ENCODE data around the gene KCNJ18. TPM values are rescaled to one million over a fixed set of nuclear protein-coding genes. Genes with fewer than 3 reads are reported as not detected.
"Not testable (repeated sequence)": the region's sequence is repeated elsewhere in the genome, so short reads cannot be mapped to it uniquely, and the experiment has no call there.

The KCNJ18 gene
- not detected for total RNA-seq
- long read RNA-seq: 0 reads

GRCh38 chr17:21691883-21692703 is at the start of gene KCNJ18:
KCNJ18 (plus strand) TSS chr17:21692523; CDS start chr17:21702787, 10,264 bp downstream.
- H3K4me3 ChIP-seq; H3K27ac ChIP-seq; H3K4me1 ChIP-seq; intact Hi-C loops (cut with DNase I); H3K27me3 ChIP-seq; H3K36me3 ChIP-seq; H3K9me3 ChIP-seq: not testable (repeated sequence)
- peak in 1 of 3 donors; percentile 1 for DNase-seq
- peak in 1 of 4 donors; percentile 15 for ATAC-seq
- 63% methylated on average over 7 of the region's 18 CpGs for WGBS (ENCODE audit: insufficient coverage, low coverage, low lambda C conversion rate, missing lambda C conversion rate)

DNA sequence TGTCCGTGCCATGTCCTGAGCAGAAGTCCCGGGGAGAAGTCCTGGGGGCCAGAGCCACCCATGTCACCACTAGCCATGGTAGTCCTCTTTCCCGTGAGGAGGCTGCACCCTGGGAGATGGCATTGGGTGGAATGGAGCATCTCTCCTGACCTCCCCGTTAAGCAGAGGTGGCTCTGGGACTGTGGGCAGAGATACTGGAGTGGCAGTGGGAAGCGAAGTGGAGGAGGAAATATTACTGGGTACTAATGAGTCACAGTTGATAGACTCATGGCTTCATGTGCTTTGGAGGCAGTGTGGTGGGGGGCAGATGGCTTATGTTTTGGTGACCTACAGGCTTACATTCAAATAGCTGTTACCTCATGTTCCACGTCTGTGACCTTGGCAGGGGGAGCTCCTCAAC is 44.2 kb upstream of the KCNJ18 start:
- ATAC-seq; H3K36me3 ChIP-seq; H3K9me3 ChIP-seq; H3K27me3 ChIP-seq; H3K4me1 ChIP-seq; H3K27ac ChIP-seq; DNase-seq; H3K4me3 ChIP-seq; intact Hi-C loops (cut with DNase I): not testable (repeated sequence)
- WGBS (ENCODE audit: insufficient coverage, low coverage, low lambda C conversion rate, missing lambda C conversion rate): 57% methylated on average over 6 of the region's 6 CpGs

GRCh38 chr17:21650043-21650442 is 42.3 kb upstream of the KCNJ18 start:
- intact Hi-C loops (cut with DNase I); ATAC-seq; H3K4me3 ChIP-seq; H3K27ac ChIP-seq; H3K36me3 ChIP-seq; H3K27me3 ChIP-seq; H3K4me1 ChIP-seq; H3K9me3 ChIP-seq; DNase-seq: not testable (repeated sequence)
- 73% methylated on average over 1 of the region's 1 CpG for WGBS (ENCODE audit: insufficient coverage, low coverage, low lambda C conversion rate, missing lambda C conversion rate)

DNA sequence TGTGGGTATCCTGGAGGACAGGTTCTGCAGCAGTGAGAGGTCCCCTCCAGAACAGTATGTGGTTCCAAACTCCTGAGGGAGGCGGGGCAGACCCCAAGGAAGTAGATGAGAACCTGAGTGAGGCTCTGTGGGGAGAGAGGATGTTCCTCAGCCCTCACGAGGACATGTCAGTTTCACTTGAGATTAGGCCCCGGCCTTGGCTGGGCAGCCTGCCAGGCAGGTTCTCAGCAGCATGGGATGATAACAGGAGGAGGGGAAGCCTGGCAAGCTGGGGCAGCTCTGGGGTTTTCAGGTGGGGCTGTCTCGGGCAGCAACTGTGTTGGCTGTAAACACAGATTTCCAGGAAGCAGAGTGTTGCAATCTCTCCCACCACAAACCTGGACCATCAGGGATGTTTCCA is 40.3 kb upstream of the KCNJ18 start:
- DNase-seq; H3K36me3 ChIP-seq; ATAC-seq; H3K4me1 ChIP-seq; intact Hi-C loops (cut with DNase I); H3K9me3 ChIP-seq; H3K27ac ChIP-seq; H3K4me3 ChIP-seq; H3K27me3 ChIP-seq: not testable (repeated sequence)
- WGBS (ENCODE audit: insufficient coverage, low coverage, low lambda C conversion rate, missing lambda C conversion rate): 7% methylated on average over 2 of the region's 4 CpGs

- H3K27ac ChIP-seq; H3K27me3 ChIP-seq; DNase-seq; intact Hi-C loops (cut with DNase I); H3K4me3 ChIP-seq; H3K9me3 ChIP-seq; H3K36me3 ChIP-seq; ATAC-seq; H3K4me1 ChIP-seq: not testable (repeated sequence)
- 67% methylated on average over 8 of the region's 10 CpGs for WGBS (ENCODE audit: insufficient coverage, low coverage, low lambda C conversion rate, missing lambda C conversion rate)
These were observed 39.1 kb upstream of the KCNJ18 start for GRCh38 chr17:21653211-21653610.

DNA sequence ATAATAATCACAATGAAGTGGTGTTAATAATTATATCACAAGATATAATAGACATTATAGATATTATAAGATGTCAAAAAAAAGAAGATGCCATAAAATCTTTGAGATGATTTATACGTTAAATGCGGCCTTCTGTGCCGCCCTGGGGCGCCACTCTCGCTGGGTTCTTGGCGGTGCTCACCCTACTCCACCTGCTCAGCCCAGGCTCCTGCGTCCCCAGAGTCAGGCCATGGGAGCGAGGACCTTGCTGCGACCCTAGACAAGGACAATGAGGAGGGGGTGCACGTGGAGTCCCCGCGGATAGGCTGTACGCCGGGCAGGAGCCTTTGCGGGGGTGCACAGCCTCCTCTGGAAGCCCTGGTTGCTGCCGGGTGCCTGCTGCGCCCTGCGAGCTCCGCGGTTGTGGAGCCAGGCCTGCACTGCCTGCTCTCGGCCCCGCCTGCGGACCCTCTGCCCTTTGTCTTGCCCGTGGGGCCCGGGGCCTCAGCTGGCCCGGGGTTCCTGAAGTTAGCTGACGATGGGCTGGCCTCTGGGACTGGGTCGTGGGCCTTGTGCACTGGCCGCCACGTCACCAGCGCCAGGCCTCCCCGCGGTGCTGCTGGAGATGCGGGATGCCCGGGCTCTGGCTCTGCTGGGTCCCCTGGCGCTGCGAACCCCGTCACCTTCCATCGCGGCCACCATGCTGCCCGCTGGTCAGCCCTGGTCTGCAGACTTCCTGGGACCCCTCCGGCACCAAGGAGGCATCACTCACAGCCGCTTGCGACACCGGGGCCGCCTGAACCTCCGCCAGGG is 35.6 kb upstream of the KCNJ18 start:
- DNase-seq: not testable (repeated sequence)
- WGBS (ENCODE audit: insufficient coverage, low coverage, low lambda C conversion rate, missing lambda C conversion rate): 73% methylated on average over 9 of the region's 47 CpGs

GRCh38 chr17:21659635-21660034 is 32.7 kb upstream of the KCNJ18 start:
- WGBS (ENCODE audit: insufficient coverage, low coverage, low lambda C conversion rate, missing lambda C conversion rate): 20% methylated on average over 4 of the region's 7 CpGs
- H3K4me3 ChIP-seq; H3K27ac ChIP-seq; H3K36me3 ChIP-seq; ATAC-seq; H3K9me3 ChIP-seq; DNase-seq; H3K4me1 ChIP-seq; intact Hi-C loops (cut with DNase I); H3K27me3 ChIP-seq: not testable (repeated sequence)

More for the DNA sequence above, 35.6 kb upstream of the KCNJ18 start:
- H3K27ac ChIP-seq; intact Hi-C loops (cut with DNase I); H3K4me1 ChIP-seq; H3K4me3 ChIP-seq; H3K27me3 ChIP-seq; H3K9me3 ChIP-seq; H3K36me3 ChIP-seq: not testable (repeated sequence)
- peak in 1 of 4 donors; percentile 41 for ATAC-seq

DNA sequence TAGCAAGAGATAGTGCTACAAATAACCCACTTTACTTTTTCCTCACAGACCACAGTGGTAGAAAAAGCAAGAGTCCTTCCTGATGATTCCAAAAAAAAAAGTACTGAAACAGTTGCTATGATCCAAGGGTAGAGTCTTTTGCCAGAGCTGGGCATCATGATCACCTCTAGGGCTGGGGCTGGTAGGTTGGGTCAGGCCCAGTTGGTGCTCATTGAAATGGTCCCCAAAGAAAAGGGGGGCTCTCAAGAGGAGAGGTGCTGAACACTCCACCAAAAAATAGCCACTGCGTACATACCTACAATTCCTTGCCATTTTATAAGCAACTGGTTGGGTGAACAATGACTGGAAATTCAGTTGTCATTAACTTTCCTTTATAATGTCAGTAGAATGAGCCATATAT is 30.9 kb upstream of the KCNJ18 start:
- H3K9me3 ChIP-seq; H3K4me3 ChIP-seq; H3K4me1 ChIP-seq; intact Hi-C loops (cut with DNase I); H3K36me3 ChIP-seq; DNase-seq; H3K27me3 ChIP-seq; ATAC-seq; H3K27ac ChIP-seq: not testable (repeated sequence)
- 50% methylated on average over 1 of the region's 1 CpG for WGBS (ENCODE audit: insufficient coverage, low coverage, low lambda C conversion rate, missing lambda C conversion rate)

DNA sequence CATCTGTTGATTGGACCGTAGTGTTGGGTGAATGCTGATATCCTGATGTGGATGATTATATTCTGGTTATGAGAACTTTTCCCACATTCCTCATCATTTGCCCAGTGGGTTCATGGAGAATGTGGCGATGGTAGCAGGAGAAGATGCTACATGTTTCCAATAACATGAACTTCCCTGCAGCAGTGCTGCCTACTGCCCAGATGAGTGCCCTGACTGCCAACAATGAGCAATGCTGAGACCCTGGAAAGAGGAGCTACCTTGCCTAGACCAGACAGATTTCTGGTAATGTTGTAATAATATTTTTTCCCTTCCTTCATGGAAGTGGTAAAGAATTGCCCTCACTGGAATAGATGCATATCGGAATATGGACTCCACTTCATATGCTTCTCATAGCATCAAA is 29.2 kb upstream of the KCNJ18 start:
- H3K4me3 ChIP-seq; H3K27ac ChIP-seq; H3K9me3 ChIP-seq; H3K4me1 ChIP-seq; H3K27me3 ChIP-seq; ATAC-seq; intact Hi-C loops (cut with DNase I); DNase-seq; H3K36me3 ChIP-seq: not testable (repeated sequence)
- 49% methylated on average over 3 of the region's 3 CpGs for WGBS (ENCODE audit: insufficient coverage, low coverage, low lambda C conversion rate, missing lambda C conversion rate)

GRCh38 chr17:21663614-21664474 is 28.5 kb upstream of the KCNJ18 start:
- H3K4me3 ChIP-seq; intact Hi-C loops (cut with DNase I): not testable (repeated sequence)
- 27% methylated on average over 7 of the region's 7 CpGs for WGBS (ENCODE audit: insufficient coverage, low coverage, low lambda C conversion rate, missing lambda C conversion rate)

DNA sequence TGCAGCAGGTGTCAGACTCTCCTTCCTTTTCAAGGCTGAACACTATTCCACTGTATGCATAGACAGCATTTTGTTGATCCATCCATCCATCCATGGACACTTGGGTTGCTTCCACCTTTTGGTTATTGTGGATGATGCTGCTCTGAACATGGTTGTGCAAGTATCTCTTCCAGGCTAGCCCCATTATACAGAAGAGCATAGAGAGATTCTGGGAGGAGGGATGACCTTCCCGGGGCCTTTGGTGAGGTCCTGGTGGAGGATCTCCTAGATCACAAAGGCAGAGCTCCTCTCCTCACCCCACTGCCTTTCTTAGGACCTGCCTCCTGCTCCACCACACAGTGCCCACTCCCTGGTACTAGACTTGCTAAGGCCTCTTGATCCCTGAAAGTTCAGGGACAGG is 27.2 kb upstream of the KCNJ18 start:
- not testable (repeated sequence) for H3K4me3 ChIP-seq, DNase-seq
- WGBS (ENCODE audit: insufficient coverage, low coverage, low lambda C conversion rate, missing lambda C conversion rate): 65% methylated on average over 1 of the region's 1 CpG

More at GRCh38 chr17:21663614-21664474, 28.5 kb upstream of the KCNJ18 start:
- peak in 2 of 4 donors; percentile 37 to 56 for ATAC-seq
- DNase-seq, H3K36me3 ChIP-seq, H3K27me3 ChIP-seq, H3K27ac ChIP-seq, H3K4me1 ChIP-seq, H3K9me3 ChIP-seq: not testable (repeated sequence)

More for the DNA sequence above, 27.2 kb upstream of the KCNJ18 start:
- H3K9me3 ChIP-seq; H3K27me3 ChIP-seq; intact Hi-C loops (cut with DNase I); H3K27ac ChIP-seq; H3K36me3 ChIP-seq; ATAC-seq; H3K4me1 ChIP-seq: not testable (repeated sequence)

Measured in right lobe of liver (tissue), 6 donors.